HG03135 (cell line): Measurements from ENCODE around the gene ACKR3.

Experiments
- ATAC-seq: cut with Tn5 transposase; IDR thresholded peaks from one replicate; pipeline ENCODE4 v1.9.1; 2021; ENCODE audit warnings: mild to moderate bottlenecking, moderate library complexity; ENCODE audit not compliant: unreplicated experiment

Gene ACKR3

DNA sequence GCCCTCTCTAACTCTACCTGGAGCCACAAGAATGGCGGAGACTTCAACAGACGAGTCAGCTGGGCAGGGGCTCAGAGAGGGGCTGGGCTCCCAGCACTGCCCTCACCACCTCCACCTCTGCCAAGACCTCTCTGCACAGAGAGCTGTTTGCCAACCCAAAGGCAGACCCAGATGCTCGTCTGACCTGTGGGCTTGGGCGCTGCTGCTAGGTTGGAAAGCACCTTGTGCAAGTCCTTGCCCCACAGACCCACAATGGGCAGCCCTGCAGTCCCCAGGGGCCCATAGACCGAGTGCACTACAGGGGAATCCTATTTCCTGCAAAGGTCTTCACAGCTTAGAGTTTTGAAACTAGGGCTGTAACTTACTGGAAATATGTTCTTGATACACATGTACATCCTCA, 13.3 kb downstream of the ACKR3 start:
- no peak for ATAC-seq

DNA sequence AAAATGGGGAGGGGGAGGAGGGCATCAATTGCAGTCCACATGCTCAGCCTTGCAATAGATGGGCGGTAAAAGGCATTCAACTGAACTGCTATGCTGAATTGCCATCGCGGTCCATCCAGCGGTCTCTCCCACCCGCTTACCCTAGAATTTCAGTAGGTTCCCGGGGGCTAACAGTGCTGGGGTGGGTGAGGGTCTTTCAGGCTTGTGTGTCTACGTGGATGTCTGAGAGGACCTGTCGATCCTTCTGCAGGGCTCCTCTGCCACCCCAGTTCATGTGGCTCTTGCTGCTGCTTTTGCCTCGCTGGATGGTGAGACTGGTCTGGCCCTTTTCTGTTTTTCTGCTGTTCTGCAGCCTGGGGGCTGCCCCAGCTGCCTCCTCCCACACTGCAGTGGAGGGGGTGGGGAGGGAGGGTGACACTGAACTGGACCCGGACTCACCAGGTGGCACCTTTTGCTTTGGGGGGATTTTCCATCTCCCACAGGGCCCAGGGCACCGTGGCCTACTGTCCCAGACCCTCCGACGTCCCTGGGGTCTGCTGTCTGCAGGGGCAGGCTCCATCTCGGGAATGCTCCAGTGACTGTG, 14.1 kb downstream of the ACKR3 start:
- ATAC-seq, result no peak

DNA sequence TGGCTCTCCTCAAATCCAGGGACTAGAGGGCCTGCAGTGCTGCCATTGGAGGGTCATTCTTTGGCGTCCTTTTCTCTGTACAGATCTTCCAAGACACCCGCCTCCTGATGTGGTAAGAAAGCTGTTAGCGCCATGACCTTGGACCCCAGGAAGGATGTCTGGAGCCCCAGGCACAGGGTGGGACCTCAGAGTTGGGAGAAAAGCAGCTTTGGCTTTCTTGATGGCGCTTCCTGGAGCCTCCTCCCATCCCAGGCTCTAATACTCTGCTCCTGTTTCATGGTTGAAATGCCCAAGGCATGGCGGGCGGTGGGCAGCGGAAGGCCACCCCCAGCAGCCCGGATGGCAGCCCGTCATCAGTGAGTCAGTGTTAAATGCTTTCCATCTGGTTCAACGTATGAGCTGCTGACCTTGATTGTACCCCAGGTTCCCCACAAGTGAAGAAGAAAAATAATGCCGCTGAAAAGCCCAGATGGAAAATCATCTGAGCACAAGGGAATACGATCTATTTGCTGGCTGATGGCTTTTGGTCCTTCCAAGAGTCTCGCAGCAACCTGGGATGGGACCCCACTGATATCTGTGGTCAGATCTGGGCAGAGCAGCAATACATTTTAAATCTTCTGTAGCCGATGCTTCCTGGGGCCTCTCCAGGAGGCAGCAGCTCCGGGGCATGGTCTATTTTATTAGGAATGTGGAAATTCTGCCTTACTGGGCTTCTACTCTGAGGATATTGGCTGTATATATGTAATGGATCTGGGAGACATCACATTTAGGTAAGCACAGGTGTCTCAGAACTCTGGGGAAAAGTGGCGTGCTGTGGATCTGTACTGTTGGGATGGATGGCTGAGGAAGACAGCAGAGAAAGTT, 15.1 kb downstream of the ACKR3 start:
- ATAC-seq, result no peak

DNA sequence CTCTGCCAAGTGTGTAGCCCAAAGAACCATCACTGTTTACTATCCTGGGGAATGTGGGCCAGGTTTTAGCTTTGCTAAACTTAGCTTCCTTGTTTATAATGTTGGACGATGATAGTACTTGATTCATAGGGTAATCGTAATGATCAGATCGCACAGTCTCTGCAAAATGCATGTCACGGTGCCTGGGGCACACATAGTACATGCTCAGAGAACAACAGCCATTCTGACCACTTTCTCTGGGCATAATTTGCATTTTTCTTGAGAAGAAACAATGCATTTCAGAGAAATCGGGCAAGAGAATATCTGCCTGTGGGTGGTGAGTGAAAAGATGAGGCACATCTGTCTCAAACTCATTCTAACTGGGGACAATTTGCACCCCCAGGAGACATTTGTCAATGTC, 16.3 kb downstream of the ACKR3 start:
- no peak for ATAC-seq

DNA sequence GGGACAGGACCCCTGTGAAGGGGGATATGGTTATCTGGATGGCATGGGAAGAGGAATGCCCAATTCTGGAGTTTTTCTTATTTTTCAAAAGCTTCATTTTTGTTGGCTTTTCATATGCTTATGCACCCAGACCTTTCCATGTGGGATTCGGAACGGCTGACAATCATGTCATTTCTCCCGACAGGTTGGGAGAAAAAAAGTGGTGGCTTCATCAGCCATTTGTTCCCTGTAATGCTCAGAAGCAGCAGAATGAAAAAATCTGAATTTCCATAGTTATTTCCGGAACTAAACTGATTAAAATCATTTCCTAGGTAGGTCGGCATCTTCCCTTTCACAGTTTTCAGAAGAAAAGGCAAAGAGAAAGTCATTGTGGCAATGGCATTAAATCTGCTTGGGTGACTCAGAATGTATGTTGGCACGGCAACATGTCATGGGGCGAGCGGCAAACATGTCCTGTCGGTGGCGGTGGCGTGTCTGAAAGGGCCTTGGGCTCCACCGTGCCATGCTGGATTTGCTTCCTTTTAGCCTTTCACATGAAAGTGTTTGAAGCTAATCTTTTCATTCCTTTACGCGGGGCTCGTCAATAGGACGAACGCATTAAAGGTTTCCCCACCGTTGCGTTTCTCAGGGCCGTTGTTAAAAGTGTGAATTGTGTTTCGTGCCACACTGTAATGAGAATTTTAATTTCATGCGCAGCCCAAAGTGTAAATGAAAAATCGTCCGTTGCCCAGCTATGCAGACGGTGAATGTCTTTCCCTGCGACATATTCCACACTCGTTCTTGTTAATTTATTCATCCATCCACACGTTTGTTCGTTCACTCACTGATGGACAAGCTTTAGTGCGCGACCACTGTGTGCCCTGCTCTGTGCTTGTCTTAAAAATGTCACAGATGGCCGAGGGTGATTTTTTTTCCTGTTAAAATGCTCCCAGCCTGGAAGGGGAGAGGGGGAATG, 18.5 kb downstream of the ACKR3 start:
- no peak for ATAC-seq

DNA sequence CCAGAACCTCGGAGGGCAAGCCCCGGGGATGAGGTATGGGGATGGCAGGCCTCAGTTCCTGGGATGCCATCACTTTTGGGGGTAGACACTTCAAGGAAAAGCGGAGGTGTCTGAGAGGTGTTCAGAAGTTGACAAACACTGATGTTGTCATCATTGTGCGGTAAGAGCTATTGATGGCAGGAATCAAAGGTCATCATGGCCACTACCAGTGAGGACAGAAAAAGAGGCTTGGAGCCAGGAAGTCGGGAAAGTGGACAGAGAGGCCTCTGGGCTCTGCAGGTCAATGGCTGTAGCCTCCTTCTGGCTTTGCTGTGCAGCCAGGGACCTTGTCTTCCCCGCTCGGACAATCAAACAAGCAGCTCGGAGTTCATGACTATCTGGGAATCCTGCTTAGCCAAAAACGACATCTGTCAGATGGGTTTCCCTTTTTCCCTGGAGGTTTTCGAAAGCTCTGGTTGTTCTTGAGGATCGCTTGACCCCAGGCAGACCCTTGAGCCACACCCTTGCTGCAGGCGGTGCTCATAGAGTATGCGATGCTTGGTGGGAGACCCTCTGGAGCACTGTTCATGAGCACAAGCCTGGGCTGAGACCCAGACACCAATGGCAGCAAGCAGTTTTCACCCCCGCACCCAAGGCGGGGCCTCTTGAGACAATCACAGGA, 19.4 kb downstream of the ACKR3 start:
- no peak for ATAC-seq

DNA sequence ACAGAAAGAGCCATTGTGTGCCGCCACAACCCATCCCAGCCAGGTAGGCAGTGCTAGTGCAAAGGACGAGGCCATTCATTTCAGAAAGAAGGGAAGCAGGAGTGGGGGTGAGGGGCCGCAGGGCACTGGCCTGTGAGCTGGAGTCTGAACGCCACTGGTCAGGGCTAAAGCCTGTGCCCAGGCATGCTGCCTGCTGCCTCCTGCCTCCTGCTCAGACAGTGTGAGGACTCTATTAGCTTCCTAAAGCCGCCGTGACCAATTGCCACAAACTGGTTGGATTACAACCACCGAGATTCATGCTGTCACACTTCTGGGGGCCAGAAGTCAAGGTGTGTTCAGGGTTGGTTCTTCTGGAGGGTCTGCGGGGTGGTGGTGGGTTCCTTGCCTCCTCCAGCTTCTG, 21.2 kb downstream of the ACKR3 start:
- no peak for ATAC-seq

DNA sequence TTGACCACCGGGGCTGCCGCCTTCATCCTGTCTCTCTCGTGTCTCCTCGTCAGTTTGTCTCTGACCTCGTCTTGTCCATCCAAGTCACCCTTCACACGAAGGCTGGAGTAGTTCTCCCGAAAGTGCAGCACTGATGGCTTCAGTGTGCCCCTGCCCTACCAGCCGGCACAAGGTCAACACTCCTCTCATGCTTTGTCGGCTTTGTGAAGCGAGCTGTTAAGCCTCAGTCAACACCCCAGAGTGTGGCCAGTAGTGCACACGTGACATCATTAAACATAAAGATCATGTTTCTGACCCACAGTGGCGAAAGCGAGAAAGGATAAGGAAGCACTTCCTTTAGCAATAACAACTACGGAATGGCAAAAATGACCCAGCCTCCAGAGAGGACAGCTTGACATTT, 23.2 kb downstream of the ACKR3 start:
- ATAC-seq, result no peak

DNA sequence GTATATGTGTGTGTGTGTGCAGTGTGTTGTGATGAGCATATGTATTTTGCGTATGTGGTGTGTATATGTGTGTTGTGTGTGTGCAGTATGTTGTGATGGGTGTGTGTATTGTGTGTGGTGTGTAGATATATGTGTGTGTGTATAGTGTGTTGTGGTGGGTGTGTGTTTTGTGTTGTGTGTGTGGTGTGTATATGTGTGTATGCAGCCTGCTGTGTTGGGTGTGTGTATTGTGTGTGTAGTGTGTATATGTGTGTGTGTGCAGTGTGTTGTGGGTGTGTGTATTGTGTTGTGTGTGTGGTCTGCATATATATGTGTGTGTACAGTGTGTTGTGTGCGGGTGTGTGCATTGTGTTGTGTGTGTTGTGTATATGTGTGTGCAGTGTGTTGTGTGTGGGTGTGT, 23.9 kb downstream of the ACKR3 start:
- no peak for ATAC-seq

DNA sequence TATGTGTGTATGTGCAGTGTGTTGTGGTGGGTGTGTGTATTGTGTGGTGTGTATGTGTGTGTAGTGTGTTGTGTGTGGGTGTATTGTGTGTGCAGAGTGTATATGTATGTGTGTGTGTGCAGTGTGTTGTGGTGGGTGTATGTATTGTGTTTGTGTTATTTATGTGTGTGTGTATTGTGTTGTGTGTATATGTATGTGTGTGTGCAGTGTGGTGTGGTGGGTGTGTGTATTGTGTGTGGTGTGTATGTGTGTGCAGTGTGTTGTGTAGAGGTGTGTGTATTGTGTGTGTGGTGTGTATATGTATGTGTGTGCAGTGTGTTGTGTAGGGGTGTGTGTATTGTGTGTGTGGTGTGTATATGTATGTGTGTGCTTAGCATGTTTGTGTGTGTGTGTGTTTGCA, 24.3 kb downstream of the ACKR3 start:
- no peak for ATAC-seq

DNA sequence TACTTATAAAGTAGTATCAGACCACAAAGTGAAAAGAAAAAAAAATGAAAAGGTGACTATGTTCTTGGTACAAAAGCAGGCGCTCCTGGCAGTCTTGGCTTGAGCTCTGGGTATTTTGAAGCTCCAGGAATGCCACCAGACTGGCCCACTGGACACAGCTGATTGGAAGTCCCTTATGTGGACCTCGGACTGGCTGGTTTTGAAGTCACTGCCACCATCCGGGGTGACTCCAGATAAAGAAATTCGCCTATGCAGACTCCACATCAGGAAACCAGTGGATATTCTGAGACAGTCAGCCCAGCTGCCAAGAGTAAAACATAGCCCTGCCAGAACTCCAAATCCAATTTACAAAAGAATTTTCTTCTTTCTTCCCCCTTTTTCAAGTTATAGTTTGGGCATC, 28.0 kb downstream of the ACKR3 start:
- ATAC-seq, result no peak

DNA sequence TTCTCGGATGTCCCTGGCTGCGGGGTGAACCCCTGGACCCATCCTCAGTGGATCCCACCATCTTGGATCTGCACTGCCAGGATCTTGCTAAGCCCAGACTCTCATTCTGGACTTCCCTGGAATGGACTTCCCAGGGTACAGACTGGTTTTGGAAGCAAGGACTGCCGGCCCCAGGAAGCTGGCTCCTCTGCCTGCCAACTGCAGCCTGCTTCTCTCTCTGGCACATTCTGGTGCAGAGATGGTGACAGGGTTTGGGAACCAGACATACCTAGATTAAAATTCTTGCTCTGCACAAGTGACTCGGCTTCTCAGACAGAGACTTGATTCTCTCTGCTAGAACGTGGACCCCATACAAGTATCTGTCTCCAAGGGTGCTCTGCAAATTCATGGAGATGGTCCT, 29.4 kb downstream of the ACKR3 start:
- ATAC-seq, result no peak

DNA sequence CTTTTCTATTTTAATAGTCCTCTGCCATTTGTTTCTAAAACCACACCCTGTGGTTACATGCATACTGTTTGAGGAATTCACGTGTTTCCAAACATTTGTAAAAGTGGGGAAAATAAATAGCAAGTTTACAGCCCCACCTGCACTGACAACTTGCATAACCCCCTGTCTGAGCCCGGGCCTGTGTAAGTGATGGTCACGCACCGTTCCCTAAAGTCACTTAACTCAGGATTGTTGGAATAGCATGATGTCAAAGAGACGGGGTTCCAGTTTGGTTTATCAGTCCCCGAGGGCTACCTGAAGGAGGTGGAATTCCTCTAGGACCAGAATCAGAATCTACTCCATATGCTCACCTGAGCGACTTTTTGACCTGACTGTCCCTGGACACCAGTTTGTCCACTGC, 30.5 kb downstream of the ACKR3 start:
- ATAC-seq, result no peak

DNA sequence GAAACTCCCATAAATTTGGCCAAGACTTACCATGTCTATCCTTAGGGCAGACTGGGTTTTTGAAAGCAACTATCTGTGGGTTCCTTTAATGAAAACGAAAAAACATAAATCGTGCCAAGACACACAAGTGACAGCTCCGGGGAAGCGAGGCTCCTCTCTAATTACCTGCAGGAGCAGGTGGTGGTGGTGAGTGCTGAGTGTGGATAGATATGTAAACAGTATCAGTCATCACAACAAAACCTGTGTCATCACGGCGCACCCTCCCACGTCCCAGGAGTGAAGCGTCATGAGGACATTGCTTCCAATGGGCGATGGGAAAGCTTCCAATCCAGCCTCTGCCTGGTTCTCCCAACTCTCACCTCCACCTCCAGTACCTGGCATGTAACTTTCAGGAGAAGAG, 31.3 kb downstream of the ACKR3 start:
- ATAC-seq, result no peak

DNA sequence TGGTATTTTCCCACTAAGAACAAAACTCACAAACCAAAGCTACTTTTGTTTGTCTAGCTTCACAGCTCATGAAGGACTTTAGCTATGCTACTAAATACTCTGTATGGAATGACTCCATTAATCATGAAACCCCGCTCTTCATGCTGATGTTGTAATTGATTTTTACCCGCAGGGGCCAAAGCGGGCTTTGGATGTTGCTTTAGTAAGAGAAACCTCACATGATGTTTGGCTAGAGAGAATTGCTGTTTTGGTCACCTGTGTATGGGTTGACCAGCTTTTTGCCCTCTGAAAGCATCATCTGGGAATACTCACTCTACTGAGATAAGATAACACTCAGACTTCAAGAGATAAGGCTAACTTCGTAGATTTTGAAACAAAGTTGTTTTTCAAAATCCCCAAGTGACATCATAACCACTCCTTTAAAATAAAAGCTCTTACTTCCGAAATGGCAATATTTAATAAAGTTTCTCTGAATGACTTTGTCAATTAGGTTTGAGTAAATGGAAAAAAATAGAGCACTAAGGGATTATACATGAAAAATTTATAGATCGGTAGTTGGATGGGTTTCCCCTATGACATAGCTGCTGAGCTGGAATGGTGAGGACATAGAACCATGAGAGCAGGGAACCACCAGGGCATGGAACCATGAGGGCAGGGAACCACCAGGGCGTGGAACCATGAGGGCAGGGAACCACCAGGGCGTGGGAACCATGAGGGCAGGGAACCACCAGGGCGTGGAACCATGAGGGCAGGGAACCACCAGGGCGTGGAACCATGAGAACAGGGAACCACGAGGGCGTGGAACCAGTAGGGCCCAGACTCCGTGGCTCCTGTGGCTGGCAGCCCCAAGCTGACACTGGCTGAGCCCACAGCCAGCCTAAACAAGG, 31.9 kb downstream of the ACKR3 start:
- ATAC-seq, result no peak

DNA sequence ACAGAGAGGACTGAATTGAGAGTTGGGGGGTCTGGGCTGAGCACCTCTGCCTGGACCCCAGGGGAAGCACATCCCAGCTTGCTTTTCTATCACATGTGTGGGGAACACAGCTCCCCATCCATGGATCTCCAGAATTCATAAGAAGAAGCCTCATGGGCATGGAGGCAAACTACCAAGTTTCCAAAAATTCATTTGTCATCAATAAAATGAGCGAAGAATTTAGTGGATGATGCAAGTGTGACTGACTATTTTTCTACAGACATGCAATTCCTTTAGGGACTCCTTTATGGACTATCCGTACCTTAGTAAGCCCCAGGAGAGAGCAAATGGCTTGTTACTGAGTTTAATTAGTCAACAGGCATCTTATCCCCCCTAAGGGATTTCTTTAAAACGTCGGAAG, 33.1 kb downstream of the ACKR3 start:
- ATAC-seq, result no peak

DNA sequence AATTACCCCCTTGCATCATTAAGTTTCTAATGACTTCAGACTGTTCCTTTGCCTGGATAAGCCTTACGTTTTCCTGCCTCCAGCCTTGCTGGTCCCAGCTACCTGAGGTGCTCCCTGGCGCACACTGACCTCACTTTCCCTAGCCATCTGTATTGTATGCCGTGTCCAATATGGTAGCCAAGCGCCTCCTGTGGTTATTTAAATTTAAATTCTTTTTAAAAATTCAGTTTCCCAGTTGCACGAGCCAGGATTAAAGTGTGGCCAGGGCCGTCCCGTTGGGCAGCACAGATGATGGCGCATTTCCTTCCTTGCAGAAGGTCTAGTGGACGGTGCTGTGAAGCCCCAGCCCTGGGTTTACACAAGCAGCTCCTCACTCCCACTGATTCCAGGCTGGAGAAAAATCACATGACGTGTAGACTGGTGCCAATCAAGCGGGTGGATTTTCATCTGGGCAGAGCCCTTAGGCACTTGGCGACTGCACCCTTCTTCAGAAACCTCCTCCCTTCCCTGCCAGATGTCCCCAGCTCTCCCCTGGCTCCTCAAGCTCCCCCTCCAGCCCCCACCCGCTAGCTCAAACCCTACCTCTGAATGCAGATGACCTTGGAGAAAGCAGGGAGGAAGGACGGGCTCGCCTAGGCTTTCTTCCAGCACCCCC, 33.9 kb downstream of the ACKR3 start:
- no peak for ATAC-seq

DNA sequence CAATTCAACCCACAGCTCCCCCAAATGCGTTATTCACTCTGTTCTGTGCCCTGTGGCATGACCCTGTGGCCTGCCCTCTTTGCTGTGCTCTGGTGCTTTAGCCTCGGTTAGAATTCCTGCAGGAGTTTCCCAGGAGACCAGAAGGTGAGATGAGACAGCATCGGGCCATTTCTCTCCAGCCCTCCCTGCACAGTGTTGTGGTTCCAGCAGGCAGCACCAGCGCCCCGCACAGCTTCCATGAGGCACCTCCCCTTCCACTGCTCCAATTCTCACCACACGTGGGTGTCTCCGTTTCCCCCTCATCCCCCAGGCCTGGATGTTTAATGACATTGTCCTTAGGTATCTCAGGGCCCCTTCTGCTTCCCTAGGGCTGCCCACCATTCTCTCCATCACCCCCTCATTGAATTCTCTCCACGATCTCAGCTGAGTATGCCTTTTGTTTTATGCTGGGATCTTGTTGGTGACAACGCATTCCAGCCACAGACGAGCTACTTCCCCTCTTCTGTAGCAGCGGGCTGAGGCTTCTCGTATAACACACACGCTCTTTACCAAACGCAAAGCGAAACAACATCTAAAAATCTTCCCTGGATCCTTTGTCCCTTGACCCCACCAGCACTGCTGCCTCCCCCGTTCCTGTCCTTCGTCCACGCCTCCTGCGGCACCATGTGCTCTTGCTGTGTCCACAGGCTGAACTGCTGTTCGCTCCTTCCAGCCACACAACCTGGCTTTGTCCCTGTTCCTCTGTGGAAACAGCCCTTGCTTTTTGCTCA, 35.1 kb downstream of the ACKR3 start:
- ATAC-seq, result no peak

DNA sequence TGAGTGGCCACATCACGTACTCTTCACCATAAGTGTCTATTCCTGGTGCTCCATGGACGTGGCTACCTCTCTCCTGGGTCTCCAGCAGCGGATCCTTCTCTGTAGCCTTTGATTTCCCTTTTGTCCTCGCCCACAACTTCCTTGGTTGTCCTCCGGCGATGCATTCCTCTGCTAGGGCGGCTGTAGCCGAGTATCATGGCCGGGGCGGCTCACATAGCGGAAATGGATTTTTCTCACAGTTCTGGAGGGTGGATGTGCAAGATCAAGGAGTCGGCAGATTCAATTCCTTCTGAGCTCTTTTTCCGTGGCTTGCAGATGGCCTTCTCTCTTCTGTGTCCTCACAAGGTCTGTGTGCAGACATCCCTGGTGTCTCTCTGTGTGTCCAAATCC, 35.7 kb downstream of the ACKR3 start:
- ATAC-seq, result no peak
